Measurements from ENCODE around the gene AQP12B. TPM values are rescaled to one million over a fixed set of nuclear protein-coding genes. Genes with fewer than 3 reads are reported as not detected.
A peak's percentile ranks its signal among the peaks of the same experiment; 100 is the strongest.
"Not testable (repeated sequence)": the region's sequence is repeated elsewhere in the genome, so short reads cannot be mapped to it uniquely, and the experiment has no call there.

The AQP12B gene
- total RNA-seq, 1 donor from 2014 or later: not detected

DNA sequence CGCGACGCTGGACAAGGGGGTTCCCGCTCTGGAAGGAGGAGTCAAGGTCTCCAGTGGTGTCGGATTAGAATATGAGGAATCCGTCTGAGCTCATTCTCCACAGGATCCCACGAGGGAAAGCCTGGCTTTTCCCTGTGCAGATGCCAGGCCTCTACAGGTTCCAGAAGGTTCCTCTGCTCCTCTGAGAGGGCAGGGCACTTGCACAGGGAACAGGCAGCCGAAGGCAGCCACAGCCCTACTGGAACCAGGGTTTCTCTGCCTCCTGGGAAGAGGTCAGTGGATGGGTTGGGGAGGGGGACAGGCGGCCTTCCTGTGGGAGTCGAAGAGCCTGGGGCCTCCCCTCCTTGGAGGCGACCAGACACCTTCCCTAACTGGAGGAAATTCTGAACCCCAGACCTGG, 7.3 kb upstream of the AQP12B start:
- intact Hi-C loops (cut with DNase I): no loop called here
- no peak for ATAC-seq (ENCODE audit: poor library complexity)
- DNase-seq: peak; percentile 15

DNA sequence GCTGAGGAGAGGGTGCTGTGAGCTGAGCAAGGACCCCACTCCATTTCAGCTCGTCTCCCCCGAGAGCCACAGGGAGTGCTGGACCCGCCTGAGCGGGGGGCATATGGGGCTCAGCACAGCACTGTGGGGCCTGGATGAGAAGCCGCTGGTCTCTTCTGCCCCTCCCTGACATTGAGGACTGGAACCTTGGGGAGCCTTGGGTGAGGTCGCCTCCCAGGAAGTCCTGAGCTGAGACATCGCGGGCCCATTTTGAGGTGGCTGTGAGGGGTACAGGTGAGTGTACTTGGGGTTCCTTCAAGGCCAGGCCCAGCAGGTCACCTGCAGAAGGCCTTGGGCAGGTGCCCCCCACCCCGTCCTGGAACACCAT, 5.9 kb upstream of the AQP12B start:
- DNase-seq: no peak
- no peak for ATAC-seq (ENCODE audit: poor library complexity)
- intact Hi-C loops (cut with DNase I): no loop called here

GRCh38 chr2:240687741-240688552, 5.3 kb upstream of the AQP12B start:
- DNase-seq: no peak
- intact Hi-C loops (cut with DNase I): no loop called here
- ATAC-seq (ENCODE audit: poor library complexity): no peak

DNA sequence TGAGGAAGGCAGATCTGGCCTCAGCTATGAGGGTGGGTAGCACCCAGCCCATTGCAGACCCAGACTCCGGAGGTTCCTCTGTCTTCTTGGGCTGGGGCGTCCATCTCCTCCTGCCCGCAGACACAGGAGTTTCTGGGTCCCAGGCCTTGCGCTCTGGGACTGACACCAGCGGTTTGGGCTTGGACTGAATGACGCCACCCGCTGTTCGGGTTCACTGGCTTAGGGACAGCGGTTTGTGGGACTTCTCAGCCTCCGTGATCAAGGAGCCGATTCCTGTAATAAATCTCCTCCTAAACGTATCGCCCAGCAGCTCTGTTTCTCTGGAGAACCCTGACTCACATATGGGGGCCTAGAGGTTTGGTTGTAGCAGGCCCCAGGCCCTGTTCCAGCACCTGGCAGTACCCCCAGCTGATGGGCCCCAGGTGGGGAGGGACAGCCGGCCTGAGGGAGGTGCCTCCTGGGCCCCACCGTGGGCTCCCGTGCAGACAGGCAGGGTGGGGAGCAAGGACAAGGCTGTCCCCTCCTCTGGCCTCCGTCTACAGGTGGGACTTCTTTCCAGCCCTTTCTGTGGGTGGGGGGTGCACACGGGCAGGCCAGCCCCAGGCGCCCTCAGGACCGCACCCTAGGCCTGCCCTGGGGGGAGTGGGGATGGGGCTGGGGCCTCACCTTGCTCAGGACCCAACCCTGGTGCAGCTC, 4.5 kb upstream of the AQP12B start:
- intact Hi-C loops (cut with DNase I): no loop called here
- ATAC-seq (ENCODE audit: poor library complexity): no peak
- DNase-seq: no peak

- intact Hi-C loops (cut with DNase I): no loop called here
- ATAC-seq (ENCODE audit: poor library complexity) (no peak), DNase-seq (no peak)
Measured at GRCh38 chr2:240686460-240686859, 3.8 kb upstream of the AQP12B start.

- DNase-seq (no peak), ATAC-seq (ENCODE audit: poor library complexity) (no peak)
- intact Hi-C loops (cut with DNase I): no loop called here
Measured at GRCh38 chr2:240685771-240686371, 3.2 kb upstream of the AQP12B start.

DNA sequence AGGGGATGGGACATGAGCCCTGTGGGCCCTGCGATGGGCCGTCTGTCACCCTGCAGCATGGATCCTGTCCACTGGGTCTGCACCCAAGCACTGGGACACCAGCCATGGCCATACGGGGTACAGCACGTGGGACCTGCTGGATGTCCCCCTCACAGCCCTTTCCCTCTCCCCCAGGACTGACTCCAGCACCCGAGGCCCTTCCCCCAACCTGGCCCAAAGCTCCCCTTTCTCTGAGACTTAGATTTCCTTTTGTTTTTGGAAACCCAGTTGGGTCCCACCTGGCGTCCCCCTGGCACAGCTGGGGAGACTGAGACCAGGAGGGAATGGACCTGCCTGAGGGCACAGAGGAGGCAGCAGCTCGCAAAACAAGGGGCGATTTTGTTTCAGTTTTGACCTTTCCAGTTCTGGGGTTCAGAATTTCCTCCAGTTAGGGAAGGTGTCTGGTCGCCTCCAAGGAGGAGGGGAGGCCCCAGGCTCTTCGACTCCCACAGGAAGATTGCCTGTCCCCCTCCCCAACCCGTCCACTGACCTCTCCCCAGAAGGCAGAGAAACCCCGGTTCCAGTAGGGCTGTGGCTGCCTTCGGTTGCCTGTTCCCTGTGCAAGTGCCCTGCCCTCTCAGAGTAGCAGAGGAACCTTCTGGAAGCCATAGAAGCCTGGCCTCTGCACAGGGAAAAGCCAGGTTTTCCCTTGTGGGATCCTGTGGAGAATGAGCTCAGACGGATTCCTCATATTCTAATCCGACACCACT, 1.5 kb upstream of the AQP12B start:
- DNase-seq; intact Hi-C loops (cut with DNase I); ATAC-seq (ENCODE audit: poor library complexity): not testable (repeated sequence)

GRCh38 chr2:240683329-240683979, 769 bp upstream of the AQP12B start:
- DNase-seq; intact Hi-C loops (cut with DNase I): not testable (repeated sequence)

DNA sequence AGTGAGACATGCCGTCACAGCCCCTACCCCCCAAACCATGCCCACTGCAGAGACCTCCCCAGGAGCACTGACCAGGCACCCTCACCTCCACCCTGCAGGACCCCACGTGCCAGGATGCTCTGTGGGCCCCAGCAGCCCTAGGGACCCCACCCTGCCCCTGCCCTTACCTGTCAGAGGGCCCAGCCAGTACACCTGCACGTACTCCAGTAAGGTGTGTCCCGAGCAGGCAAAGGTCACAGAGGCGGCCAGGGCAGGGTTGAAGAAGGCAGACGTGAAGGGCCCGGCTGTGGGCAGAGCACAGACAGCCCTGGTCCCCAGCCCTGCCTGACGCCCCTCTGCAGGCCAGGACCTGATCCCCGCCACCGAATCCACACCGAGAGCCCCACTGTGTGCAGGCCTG, 2.5 kb downstream of the AQP12B start:
- ATAC-seq (ENCODE audit: poor library complexity); DNase-seq: not testable (repeated sequence)

More at GRCh38 chr2:240683329-240683979, 769 bp upstream of the AQP12B start:
- not testable (repeated sequence) for ATAC-seq (ENCODE audit: poor library complexity)

DNA sequence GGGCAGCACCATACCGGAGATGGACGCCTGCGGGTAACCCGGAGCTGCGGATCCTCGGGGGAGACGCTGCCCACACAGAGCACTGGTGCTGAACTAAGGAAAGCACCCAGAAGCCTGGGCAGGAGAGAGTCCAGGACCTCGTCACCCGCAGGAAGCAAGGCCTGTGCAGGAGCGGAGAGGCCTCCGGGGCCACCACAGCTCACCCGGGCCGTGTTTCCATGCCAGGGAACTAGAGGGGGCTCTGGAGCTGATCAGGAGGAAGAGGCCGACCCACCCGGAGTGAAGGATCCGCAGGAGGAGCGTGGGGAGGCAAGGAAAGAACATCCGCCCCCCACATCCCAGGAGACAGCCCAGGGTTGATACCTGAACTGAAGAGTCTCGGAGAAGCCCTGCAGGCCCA, 3.8 kb downstream of the AQP12B start:
- not testable (repeated sequence) for ATAC-seq (ENCODE audit: poor library complexity)

More for the DNA sequence above, 2.5 kb downstream of the AQP12B start:
- intact Hi-C loops (cut with DNase I): not testable (repeated sequence)

DNA sequence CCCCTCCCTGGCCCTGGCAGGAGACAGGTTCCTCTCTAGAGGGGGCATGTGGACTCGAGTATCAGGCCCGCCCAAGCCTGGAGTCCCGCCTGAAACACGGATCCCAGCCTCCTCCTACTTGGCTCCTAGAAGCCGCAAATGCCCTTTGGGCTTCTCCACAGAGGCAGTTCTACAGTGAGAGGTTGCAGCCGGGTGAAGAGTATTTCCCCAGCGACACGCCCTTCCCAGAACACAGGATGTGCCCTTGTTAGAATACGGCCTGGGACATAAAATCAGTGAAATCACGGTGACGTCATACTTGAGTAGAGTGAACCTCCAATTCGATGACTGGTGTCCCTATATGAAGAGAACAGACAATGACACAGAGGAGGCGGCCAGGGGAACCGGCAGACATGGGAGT, 4.6 kb downstream of the AQP12B start:
- ATAC-seq (ENCODE audit: poor library complexity); intact Hi-C loops (cut with DNase I); DNase-seq: not testable (repeated sequence)

More for the DNA sequence above, 3.8 kb downstream of the AQP12B start:
- DNase-seq; intact Hi-C loops (cut with DNase I): not testable (repeated sequence)

DNA sequence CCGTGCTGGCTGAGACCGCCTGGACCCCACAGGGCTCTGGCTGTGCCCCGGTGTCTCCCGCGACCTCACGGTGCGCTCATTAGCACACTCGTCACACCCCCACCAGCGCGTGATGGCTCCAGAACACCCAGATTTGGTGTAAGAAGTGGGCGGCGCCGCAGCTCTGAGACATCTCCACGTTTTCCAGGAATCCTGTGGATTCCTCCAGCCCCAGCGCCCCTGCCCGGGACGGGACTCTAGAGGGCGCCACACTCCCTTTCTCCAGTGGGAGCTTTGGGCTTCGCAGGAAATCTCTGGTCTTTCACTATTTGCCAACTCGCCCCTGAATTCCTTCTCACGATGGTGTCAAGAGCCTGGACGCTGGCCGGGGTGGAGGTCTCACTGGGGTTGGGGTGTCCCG, 7.3 kb downstream of the AQP12B start:
- intact Hi-C loops (cut with DNase I); DNase-seq: not testable (repeated sequence)
- ATAC-seq (ENCODE audit: poor library complexity): peak; percentile 54

DNA sequence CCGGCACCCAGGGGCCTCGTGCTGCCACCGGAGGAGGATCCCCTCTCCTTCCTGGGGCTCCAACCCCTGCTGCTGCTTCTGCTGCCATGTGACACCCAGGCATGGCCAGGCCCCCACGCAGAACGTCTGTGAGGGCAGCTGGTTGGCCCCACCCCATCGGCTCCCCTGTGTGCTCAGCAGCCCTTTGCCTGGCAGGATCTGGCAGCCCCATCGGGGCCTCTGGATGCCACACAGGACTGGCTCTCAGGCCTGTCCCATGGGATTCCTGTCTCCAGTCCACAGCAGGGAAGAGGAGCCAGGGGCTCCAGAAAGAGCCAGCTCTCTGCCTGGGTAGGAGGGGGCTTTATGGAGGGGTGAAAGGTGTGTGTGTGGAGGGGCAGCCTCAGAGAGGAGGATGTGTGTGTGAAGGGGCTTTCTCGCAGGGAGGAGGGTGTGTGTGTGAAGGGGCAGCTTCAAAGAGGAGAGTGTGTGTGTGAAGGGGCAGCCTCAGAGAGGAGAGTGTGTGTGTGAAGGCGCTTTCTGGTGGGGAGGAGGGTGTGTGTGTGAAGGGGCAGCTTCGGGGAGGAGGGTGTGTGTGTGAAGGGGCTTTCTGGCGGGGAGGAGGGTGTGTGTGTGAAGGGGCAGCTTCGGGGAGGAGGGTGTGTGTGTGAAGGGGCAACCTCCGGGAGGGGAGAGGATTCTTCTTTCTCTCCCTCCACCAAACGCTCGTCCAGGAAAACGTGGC, 8.1 kb downstream of the AQP12B start:
- DNase-seq; ATAC-seq (ENCODE audit: poor library complexity); intact Hi-C loops (cut with DNase I): not testable (repeated sequence)

DNA sequence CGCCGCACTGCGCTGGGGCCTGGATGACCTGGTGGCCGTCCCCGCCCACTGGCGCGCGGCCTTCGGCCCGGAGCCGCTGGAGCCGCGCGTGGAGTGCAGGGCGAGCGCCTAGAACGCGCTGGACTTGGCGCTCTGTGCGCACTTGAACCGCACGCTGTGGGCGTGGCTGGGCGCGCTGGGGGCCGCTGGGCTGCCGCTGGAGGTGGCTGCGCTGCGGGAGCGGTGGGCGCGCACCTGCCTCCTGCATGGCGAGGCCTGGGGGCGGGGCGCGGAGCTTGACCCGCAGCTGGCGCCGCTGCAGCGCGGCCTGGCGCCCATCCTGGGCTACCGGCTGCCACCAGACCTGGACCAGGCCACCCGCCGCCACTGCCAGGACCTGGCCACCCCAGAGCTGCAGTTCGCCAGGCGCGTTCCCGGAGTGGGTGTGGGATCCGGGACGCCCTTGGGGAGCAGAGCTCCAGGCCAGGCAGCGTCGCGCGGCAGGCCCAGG, 9.9 kb downstream of the AQP12B start:
- DNase-seq (no peak), ATAC-seq (ENCODE audit: poor library complexity) (peak; percentile 70)
- intact Hi-C loops (cut with DNase I): no loop called here

DNA sequence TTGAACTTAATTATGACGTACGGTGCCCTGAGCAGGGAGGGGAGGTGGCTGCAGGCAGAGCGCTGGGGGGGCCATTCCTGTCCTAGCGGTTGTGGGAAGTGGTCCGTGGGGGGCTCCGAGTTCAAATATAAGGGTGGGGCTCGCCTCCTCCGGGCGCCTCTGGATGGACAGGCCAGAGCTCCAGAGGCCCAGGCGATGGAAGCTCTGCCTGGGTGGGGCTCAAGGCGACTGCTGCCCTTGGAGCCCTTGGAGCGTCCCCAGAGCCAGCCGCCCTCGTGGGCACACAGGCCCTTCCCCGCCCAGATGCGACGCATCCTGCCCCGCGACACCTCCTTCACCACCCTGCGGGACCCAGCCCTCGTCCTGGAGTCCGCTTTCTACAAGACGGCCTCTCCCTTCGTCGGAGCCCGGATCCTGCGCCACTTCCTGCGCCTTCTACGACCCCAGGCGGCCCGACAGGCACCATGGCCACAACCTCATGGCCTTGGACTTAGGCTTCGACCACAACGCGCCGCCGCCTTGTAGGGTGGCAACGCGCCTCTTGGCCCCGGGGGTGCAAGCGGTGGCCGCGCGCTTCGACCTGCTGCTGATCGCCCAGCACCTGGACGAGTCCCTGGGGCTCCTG, 10.5 kb downstream of the AQP12B start:
- DNase-seq (no peak), ATAC-seq (ENCODE audit: poor library complexity) (no peak)
- intact Hi-C loops (cut with DNase I): no loop called here

GRCh38 chr2:240670950-240671349, 11.7 kb downstream of the AQP12B start:
- no peak for ATAC-seq (ENCODE audit: poor library complexity)
- intact Hi-C loops (cut with DNase I): no loop called here
- DNase-seq: no peak

- DNase-seq (no peak), ATAC-seq (ENCODE audit: poor library complexity) (no peak)
- intact Hi-C loops (cut with DNase I): no loop called here
Measured at GRCh38 chr2:240670402-240670801, 12.3 kb downstream of the AQP12B start.

Data from Right ventricle myocardium superior (tissue), 1 donor.